ENCODE data around the gene GBE1. TPM values are rescaled to one million over a fixed set of nuclear protein-coding genes. Genes with fewer than 3 reads are reported as not detected.

Gene GBE1
- polyA plus RNA-seq, 1 donor from 2014 or later, result 8.7 TPM

DNA sequence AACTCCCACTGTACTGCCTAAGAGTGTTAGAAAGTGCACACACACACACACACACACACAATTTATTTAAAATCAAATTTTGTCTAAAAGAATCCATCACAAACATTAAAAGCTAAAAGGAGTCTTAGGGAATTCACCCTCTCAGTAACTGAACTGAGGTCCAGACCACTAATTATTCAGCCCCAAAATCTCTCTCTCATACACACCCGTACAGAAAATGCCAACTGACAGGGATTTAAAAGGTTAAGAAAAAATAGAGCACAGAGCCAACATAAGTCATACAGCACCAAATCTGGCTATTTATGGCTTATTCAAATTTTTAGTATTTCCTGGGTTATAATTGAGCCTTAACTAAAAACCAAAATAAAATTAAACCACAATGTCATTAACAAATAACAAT, 20.7 kb downstream of the GBE1 start:
- peak overlapping the region in 1 of 3 donors; percentile 26 for H3K27ac Mint-ChIP-seq
- peaks cover 3 to 15% (median 9%) of the 10 kb centered on the region in 3 donors for H3K4me1 Mint-ChIP-seq
- peaks cover 0 to 2% (median 0%) of the 10 kb centered on the region in 3 donors for H3K9me3 Mint-ChIP-seq
- H3K27me3 Mint-ChIP-seq, result no peaks in the 10 kb centered on the region
- no peak overlapping the region for H3K4me3 Mint-ChIP-seq
- H3K36me3 Mint-ChIP-seq, result peaks cover 6% of the 10 kb centered on the region

DNA sequence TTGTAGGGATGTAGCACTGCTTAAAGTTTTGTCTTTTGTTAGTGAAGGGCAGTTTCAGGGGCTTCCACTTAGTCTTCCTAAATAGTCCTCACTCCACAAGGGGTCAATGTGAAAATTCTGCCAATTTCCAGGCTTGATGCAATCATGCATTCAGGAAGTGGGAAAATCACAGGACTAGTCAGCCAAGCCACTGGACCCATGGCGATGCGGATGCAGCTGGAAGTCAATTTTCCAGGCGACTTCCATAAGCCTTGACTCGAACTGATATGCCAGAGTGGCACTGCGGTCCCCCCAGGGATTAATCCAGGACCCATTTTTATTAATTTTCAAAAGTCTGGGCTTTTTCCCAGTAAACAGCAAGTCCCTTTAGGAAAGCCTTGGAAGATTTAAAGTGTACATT, 26.1 kb downstream of the GBE1 start:
- H3K27me3 Mint-ChIP-seq, result no peaks in the 10 kb centered on the region
- H3K36me3 Mint-ChIP-seq, result peaks cover 6% of the 10 kb centered on the region
- H3K4me1 Mint-ChIP-seq, result peaks cover 0 to 2% (median 2%) of the 10 kb centered on the region in 3 donors
- H3K9me3 Mint-ChIP-seq, result peaks cover 0 to 2% (median 0%) of the 10 kb centered on the region in 3 donors
- H3K27ac Mint-ChIP-seq, result no peak overlapping the region
- H3K4me3 Mint-ChIP-seq, result no peak overlapping the region

DNA sequence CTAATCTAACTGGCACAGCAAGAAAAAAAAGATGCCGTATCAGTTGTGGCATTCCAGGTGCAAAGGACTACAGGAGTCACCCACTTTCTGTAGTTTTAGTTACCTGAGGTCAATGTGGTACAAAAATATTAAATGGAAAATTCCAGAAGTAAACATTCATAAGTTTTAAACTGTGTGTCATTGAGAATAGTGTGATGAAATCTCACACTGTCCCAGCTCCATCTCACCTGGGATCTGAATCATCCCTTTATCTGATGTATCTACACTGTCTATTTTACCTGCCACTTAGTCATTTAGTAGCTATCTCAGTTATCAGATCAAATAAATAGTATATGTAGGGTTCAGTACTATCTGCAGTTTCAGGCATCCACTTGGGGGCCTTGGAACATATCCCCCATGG, 26.7 kb downstream of the GBE1 start:
- no peaks in the 10 kb centered on the region for H3K27me3 Mint-ChIP-seq
- H3K9me3 Mint-ChIP-seq, result peaks cover 0 to 2% (median 0%) of the 10 kb centered on the region in 3 donors
- H3K4me3 Mint-ChIP-seq, result no peak overlapping the region
- H3K27ac Mint-ChIP-seq, result no peak overlapping the region
- H3K36me3 Mint-ChIP-seq, result peaks cover 6% of the 10 kb centered on the region
- peaks cover 0 to 2% (median 0%) of the 10 kb centered on the region in 3 donors for H3K4me1 Mint-ChIP-seq

DNA sequence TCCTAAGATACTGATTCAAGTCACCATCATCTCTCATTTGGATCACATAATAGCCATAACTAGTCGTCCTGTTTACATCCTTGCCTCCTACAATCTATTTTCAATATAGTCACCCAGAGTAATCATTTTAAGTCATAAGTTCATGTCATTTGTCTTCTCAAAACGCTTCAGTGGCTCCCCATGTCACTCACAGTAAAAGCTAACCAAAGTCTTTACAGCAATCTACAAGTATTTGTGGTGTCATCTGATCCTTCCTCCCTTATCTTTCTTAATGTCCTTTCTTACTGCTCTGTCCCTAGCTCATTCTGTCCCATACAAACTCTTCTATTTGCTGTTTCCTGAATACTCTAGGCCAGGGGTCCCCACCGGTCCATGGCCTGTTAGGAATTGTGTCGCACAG, 28.8 kb downstream of the GBE1 start:
- Mint-ChIP-seq H3K27me3 (no peaks in the 10 kb centered on the region), H3K4me1 (peaks cover 0 to 2% (median 0%) of the 10 kb centered on the region in 3 donors), H3K27ac (peak overlapping the region in 1 of 3 donors; percentile 21)

DNA sequence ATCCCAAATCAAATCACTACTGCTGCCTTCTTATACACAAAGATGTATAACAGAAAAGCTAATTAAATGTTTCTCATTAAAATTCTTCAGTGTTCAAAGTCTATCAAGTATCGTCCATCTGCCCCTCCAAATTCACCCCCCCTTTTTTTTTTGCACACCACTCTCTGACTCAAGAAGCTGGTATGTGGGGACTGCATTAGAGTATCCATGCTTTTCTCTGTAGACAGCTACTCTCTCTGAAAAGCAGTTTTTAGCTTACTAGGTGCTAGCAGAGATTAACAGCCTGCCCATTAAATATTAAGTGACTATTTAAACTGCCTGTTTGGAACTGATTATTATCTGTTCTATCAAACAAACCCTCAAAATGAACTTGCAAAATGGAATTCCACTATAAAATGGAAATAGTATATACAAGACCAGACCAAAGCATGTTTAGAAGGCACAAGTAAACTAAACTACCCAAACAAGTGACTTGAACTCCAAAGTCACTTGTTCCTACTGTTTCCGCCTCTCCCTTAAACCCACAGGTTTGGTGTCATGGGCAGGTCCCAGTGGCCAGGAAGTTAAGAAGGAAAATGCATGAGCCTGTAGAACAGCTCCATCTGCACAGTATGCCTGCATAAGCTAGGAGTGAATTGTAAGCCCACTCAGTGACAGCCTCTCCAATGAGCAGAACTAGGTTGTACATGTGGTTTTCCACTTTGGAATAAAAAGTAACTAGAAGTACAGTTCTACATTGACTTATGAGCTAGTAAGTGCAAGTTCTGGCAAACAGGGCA, 32.5 kb downstream of the GBE1 start:
- H3K27ac Mint-ChIP-seq, result no peak overlapping the region
- no peak overlapping the region for H3K4me3 Mint-ChIP-seq
- H3K9me3 Mint-ChIP-seq, result no peaks in the 10 kb centered on the region
- peaks cover 4% of the 10 kb centered on the region for H3K36me3 Mint-ChIP-seq
- H3K27me3 Mint-ChIP-seq, result no peaks in the 10 kb centered on the region
- H3K4me1 Mint-ChIP-seq, result peaks cover 0 to 9% (median 5%) of the 10 kb centered on the region in 3 donors

More for the DNA sequence above, 28.8 kb downstream of the GBE1 start:
- Mint-ChIP-seq H3K36me3 (peaks cover 3% of the 10 kb centered on the region), H3K4me3 (no peak overlapping the region), H3K9me3 (no peaks in the 10 kb centered on the region)

DNA sequence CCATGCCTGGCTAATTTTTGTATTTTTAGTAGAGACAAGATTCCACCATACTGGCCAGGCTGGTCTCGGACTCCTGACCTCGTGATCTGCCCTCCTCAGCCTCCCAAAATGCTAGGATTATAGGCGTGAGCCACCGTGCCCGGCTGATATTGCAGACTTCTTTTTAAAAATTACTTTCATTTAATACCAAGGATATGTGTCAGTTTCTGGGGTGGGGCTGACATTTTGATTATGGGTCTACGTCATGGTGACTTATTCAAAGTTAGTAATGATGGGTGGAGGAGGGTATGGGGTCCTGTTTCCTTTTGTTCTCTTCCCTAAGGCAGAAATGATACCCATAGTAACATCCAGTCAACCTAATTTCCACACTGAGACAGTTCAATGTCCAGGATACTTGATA, 34.7 kb downstream of the GBE1 start:
- Mint-ChIP-seq H3K27me3 (no peaks in the 10 kb centered on the region), H3K36me3 (peaks cover 4% of the 10 kb centered on the region), H3K4me3 (no peak overlapping the region), H3K9me3 (no peaks in the 10 kb centered on the region), H3K27ac (no peak overlapping the region), H3K4me1 (peaks cover 4 to 12% (median 9%) of the 10 kb centered on the region in 3 donors)

DNA sequence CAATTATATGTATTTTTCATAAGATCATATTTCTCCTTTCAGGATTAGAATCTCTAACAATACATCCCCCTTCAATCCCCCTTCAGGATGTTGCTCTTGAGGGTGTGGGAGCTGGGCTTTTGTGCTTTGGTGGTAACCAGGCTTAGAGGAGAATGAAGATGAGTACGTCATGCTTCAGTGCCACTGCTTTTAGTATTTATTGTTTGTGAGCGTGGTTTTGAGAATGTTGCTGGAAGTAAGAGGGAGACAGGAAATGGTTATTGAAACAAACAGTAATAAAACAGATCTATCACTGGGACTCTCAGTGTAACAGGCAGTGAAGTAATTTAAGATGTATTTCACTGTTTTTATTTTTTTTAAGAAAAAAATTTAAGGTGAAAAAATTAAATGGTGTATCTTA, 35.3 kb downstream of the GBE1 start:
- peaks cover 4% of the 10 kb centered on the region for H3K36me3 Mint-ChIP-seq
- H3K4me1 Mint-ChIP-seq, result peaks cover 4 to 12% (median 9%) of the 10 kb centered on the region in 3 donors
- H3K9me3 Mint-ChIP-seq, result no peaks in the 10 kb centered on the region
- H3K27ac Mint-ChIP-seq, result no peak overlapping the region
- no peak overlapping the region for H3K4me3 Mint-ChIP-seq
- no peaks in the 10 kb centered on the region for H3K27me3 Mint-ChIP-seq

DNA sequence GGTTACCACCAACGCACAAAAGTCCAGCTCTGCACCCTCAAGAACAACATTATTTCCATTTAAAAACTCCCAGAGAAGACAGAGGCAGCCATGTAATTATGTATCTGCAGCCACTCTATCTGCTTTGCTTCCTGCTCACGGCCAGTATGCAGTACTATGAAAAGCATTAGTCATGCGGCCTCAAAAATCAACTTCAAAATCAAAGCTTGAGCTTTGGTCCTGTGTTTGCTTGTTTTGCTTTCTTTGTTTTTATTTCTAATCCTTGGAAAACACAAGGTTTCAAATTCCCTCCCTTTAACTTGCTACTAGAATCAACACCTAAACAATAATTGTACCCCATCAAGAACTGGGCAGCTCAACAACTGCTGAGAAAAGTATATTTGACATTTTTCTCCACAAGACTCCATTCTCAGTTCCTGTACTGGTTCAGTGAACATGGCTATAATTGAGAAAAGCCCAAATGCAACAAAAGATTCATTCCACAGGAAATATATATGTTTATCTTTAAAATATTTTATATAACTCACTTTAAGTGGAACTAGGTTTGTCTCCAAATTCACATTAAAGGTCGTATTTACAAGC, 37.6 kb downstream of the GBE1 start:
- H3K4me1 Mint-ChIP-seq, result peaks cover 4 to 14% (median 9%) of the 10 kb centered on the region in 3 donors
- no peaks in the 10 kb centered on the region for H3K9me3 Mint-ChIP-seq
- no peaks in the 10 kb centered on the region for H3K27me3 Mint-ChIP-seq
- H3K4me3 Mint-ChIP-seq, result no peak overlapping the region
- H3K36me3 Mint-ChIP-seq, result peaks cover 4% of the 10 kb centered on the region
- H3K27ac Mint-ChIP-seq, result no peak overlapping the region

DNA sequence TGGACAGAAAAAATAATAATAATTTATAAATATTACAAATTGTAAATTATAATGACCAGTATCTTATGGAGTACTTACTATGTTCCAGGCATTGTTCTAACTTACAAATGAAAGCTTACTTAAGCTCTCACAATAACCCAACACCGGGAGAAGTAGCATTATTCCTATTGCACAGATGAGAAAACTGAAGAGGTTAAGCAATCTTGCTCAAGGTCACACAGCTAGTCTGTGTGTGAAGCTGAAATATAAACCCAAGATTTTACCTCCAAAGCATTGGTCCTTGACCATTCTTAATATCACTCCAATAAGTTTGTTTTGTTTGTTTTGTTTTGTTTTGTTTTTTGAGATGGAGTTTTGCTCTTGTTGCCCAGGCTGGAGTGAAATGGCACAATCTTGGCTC, 43.1 kb downstream of the GBE1 start:
- no peaks in the 10 kb centered on the region for H3K36me3 Mint-ChIP-seq
- no peaks in the 10 kb centered on the region for H3K27me3 Mint-ChIP-seq
- no peak overlapping the region for H3K27ac Mint-ChIP-seq

DNA sequence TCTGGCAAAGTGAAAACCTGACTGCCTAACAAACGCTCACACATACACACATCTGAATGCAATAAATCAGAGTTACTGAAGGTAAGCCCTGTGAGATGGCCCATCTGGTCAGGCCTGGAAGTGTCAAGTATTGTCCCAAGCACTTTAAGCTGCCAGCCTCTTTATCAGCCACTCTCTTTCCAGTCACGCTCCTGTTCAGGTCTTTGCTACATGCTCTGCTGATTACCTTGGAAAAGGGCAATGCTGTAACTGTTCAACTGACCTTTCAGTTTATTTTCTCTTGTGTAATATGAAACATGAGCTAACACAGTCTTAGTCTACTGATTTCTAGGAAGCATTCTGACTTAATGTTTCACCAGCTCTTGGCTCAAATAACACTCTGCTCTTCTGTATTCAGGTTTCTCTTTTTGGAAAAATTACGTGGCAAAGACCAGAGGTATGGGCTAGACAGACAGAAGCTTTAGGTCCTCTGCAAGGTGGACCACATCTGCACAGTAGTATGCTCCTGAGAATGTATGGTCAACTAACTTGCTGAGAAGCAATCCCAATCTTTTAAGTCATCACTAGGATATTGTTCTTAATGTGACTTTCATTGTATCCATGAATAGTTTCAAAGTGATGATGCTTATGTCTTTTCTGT, 44.5 kb downstream of the GBE1 start:
- H3K36me3 Mint-ChIP-seq, result peaks cover 3% of the 10 kb centered on the region
- no peaks in the 10 kb centered on the region for H3K9me3 Mint-ChIP-seq
- no peak overlapping the region for H3K4me3 Mint-ChIP-seq
- H3K4me1 Mint-ChIP-seq, result peaks cover 0 to 4% (median 1%) of the 10 kb centered on the region in 3 donors
- H3K27ac Mint-ChIP-seq, result peak overlapping the region in 1 of 3 donors; percentile 83
- no peaks in the 10 kb centered on the region for H3K27me3 Mint-ChIP-seq

More for the DNA sequence above, 43.1 kb downstream of the GBE1 start:
- Mint-ChIP-seq H3K4me3 (no peak overlapping the region), H3K9me3 (no peaks in the 10 kb centered on the region), H3K4me1 (peaks cover 0 to 4% (median 1%) of the 10 kb centered on the region in 3 donors)

DNA sequence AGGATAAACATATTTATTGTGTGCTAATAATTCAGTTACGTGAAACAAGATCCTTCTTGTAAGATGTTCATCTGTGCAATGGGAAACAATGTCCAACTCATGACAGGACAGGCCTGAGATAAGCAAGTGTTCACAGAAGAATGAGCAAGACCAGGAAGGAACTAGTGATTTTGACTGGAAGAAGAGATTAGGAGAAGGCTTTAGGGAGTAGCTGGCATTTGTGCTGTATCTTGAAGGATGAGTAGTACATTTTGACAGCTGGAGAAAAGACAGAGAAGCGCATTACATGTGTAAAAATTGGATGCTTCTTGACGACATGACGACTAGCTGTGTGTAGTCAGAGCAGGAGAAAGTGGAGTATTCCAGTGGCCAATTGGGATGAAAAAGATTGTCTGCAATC, 48.4 kb downstream of the GBE1 start:
- no peak overlapping the region for H3K4me3 Mint-ChIP-seq
- no peak overlapping the region for H3K27ac Mint-ChIP-seq
- no peaks in the 10 kb centered on the region for H3K27me3 Mint-ChIP-seq
- H3K4me1 Mint-ChIP-seq, result peaks cover 0 to 4% (median 1%) of the 10 kb centered on the region in 3 donors
- no peaks in the 10 kb centered on the region for H3K9me3 Mint-ChIP-seq
- H3K36me3 Mint-ChIP-seq, result peaks cover 7% of the 10 kb centered on the region

DNA sequence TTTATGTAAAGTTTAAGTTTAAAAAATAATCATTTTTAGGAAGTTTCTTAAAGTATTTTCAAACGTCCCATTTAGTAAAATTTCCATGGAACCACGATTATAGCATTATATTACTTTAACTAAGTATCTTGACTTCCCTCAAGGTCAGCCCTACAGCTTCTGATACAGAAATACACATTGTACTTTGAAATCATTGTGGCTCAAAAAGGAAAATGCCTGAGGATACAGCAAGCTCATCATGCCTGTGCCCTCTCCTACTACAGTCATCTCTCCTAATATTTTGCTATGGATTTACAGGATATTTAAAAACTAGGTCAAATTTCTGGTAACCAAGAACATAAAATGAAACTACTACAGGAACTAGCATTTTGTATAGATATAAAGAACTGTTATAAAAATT, 51.8 kb downstream of the GBE1 start:
- no peak overlapping the region for H3K4me3 Mint-ChIP-seq
- H3K27me3 Mint-ChIP-seq, result no peaks in the 10 kb centered on the region
- peaks cover 7 to 8% (median 7%) of the 10 kb centered on the region in 3 donors for H3K4me1 Mint-ChIP-seq
- H3K36me3 Mint-ChIP-seq, result peaks cover 13% of the 10 kb centered on the region
- H3K9me3 Mint-ChIP-seq, result no peaks in the 10 kb centered on the region
- H3K27ac Mint-ChIP-seq, result no peak overlapping the region

DNA sequence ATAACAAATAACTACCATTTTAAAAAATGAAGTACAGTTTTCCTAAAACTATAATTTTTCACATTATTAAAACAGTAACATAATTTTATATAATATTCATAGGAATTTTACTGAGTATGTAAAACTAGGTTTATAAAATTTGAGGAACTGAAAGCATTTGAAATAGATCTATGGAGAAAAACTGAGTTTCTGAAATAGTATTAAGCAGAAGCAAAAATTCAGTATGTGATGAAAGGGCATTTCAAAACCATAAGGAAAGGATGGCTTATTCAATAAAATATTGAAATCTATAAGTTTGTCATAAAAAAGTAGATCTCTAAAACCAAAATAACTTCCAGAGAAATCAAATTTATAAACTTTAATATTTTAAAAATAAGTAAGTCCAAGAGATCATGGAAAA, 53.4 kb downstream of the GBE1 start:
- Mint-ChIP-seq H3K4me3 (no peak overlapping the region), H3K36me3 (peaks cover 16% of the 10 kb centered on the region), H3K27ac (no peak overlapping the region), H3K9me3 (no peaks in the 10 kb centered on the region), H3K4me1 (peaks cover 7 to 8% (median 7%) of the 10 kb centered on the region in 3 donors), H3K27me3 (no peaks in the 10 kb centered on the region)

DNA sequence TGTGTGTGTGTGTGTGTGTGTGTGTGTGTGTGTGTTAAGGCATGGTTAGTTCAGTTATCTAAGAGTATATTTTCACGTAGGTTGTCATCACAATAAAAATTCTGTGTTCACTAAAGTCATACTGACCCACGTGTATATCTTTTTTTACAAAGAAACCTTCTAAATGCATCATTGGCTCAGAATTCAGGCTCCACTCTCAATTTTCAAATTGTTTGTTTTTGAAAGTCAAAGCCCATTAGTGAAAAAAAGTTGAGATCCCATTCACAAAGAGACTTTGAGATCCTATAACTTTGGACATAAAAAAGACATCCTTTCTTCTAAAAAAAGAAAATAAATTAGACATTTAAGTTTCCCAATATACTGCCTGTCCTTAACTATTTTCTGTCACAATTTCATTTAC, 59.3 kb downstream of the GBE1 start:
- Mint-ChIP-seq H3K36me3 (peaks cover 16% of the 10 kb centered on the region), H3K9me3 (no peaks in the 10 kb centered on the region), H3K4me3 (no peak overlapping the region), H3K27me3 (no peaks in the 10 kb centered on the region), H3K4me1 (peaks cover 6 to 8% (median 7%) of the 10 kb centered on the region in 3 donors), H3K27ac (peak overlapping the region in 1 of 3 donors; percentile 2)

DNA sequence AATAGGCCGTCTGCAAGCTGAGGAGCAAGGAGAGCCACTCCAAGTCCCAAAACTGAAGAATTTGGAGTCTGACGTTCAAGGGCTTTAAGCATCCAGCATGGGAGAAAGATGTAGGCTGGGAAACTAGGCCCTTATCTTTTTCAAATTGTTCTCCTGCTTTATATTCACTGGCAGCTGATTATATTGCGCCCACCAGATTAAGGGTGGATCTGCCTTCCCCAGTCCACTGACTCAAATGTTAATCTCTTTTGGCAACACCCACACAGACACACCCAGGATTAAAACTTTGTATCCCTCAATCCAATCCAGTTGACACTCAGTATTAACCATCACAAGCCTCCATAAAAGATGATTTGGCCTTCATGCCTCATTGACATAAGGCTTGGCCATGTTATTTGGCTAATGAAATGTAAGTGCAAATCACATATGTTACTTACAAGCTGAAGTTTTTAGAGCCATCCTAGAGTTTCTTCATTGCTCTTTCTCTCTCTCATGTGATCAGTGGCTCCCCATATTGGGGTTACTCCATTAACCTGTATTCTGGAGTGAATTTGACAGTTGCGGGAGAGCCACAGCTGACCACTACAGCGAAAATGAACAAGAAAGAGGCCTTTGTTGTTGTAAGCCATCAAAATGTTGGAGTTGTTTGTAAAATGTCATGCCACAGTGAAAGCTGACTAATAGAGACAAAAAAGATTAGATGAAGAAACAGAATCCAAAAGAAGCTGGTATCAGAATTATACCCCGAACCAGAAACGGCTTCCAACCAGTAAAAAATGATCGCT, 61.7 kb downstream of the GBE1 start:
- H3K27me3 Mint-ChIP-seq, result no peaks in the 10 kb centered on the region
- H3K27ac Mint-ChIP-seq, result no peak overlapping the region
- H3K4me1 Mint-ChIP-seq, result no peaks in the 10 kb centered on the region
- H3K36me3 Mint-ChIP-seq, result peaks cover 16% of the 10 kb centered on the region
- H3K9me3 Mint-ChIP-seq, result no peaks in the 10 kb centered on the region
- no peak overlapping the region for H3K4me3 Mint-ChIP-seq
